HG03280 (cell line): ENCODE results near the gene GABPA.
"Not testable (repeated sequence)": the region's sequence is repeated elsewhere in the genome, so short reads cannot be mapped to it uniquely, and the experiment has no call there.

ENCODE experiments used
- ATAC-seq: cut with Tn5 transposase; IDR thresholded peaks from one replicate; pipeline ENCODE4 v1.9.1; 2021; ENCODE audit warnings: mild to moderate bottlenecking, moderate library complexity; ENCODE audit not compliant: unreplicated experiment

GABPA gene

DNA sequence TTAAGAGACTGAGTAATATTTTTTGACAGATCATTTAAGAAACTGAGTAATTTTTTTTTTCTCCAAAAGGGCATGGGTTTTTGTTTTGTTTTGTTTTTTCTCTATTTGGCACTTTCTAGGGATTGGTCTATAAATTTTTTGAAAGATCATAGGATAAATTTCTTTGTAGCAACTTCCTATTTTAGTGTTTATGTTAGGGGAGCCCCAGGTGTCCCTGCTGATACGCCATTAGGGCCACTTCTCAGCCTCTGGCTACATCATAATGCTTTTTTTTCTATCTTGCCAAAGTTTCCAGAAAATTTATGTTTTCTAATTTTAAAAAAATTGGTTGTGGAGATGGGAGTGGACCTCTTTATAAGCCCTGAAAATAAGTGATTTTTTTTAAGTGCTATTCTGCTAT is 2.6 kb downstream of the GABPA start:
- no peak for ATAC-seq

DNA sequence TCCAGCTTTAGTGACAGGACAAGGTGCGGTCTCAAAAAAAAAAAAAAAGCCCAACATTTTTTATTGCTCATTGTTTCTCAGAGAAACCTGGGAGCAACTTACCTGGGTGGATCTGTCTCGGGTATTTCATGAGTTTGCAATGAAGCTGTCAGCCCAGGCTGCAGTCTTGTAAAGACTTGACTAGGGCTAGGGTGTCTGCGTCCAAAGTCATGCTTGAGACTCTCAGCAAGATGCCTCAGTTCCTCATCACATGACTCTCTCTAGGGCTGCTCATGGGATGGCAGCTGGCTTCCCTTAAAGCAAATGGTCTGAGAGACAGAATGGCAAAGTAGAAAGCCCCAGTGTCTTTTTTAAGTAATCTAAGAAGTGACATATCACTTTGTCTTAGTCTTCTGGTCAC is 8.1 kb downstream of the GABPA start:
- ATAC-seq: no peak

DNA sequence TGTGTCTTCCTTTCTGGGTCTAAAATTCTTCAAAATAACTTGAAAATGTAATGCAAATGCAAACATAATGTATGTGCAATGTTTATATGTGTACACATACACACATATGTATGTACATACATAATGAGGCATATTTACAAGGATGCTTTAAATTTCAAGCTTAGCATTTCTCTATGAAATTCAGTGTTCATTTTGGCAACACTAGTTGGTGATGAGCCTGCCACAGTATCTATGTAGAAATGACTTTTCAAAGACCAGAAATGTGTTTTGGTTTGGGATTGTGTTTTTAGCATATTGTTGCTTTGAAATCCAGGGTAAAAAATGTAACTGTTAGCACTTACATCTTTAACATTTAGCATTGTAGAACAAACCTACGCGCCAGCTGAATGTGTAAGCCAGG is 10.1 kb downstream of the GABPA start:
- ATAC-seq: no peak

DNA sequence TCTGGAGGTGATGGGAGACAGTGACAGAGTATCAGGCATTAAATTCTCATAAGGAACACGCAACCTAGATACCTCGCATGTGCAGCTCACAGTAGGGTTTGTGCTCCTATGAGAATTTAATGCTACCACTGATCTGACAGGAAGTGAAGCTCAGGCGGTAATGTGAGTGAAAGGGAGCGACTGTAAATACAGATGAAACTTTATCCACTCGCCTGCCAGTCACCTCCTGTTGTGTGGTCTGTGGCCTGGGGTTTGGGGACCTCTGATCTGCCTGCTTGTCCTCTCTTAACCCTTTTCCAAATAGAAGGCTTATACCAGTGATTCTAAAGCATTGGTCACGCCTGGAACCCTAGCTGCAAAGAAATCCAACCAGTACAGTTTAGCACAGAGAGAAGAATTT is 15.3 kb downstream of the GABPA start:
- ATAC-seq: no peak

DNA sequence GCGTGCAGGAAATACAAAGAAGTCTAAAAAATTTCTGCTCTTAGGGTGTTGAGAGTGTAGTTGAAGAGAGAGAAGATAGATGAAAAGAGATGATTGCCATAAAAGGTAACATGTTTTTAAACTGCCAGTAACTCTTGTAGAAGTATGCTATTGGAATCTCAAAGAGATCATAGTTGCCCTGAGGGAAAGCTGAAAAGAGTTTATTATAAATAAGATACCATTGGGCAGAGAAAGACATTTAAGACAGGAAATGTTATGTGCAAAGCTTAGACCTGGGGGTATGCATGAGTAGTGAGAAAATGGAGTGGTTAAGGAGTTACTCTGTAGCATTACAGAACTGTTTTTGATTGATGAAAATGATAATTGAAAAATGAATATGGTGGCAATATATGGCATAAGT is 17.6 kb downstream of the GABPA start:
- ATAC-seq: no peak

DNA sequence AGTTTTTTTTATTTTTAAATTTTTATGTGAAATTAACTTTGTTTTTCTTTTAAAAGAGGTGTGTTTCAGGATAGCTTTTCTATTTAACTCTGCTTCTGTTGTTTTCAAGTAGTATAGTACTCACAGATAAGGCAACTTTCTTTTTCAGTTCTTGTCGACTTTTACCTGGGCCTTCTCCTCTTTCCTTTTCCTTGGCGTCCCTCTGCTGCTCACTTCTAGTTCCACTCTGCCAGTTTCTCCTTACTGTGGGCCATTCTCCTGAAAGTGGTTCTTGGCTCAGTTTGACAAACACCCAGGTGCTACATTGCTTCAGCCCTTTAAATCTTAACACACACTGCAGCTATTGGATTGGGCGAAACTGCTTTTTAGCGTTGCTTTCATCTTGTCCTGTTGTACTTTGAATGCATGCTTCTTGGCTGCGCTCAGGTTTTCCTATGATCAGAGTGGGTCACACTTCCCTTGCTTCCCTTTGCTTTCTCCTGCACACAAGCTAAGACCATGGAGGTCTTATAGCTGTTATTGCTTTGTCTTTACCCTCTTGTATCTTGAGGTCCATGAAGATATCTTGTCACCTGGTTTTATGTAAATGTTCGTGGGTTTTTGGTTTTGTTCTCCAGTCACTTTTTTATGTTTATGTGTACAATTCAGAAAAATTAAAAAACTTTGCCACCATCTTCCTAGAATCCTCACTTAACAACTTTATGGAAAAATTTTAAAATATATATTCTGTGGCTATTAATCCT is 21.6 kb downstream of the GABPA start:
- ATAC-seq: no peak

DNA sequence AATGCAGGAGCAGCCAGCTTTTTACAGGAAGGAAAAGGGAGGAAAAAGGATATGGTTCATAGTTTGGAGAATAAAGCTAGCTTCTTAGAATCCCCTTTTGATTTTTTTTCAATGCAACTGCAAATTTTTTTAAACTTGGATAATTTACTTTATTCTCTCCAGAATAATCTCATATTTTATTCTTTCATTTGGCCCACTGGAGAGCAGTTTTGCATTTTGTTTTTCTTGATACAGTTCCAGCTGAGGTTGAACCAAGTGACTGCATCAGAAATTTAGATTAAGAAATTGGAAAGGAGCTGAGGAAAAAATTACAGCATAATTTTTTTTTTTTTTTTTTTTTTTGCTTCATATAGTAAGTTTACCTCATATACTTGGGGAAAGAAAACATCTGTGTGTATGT is 22.8 kb downstream of the GABPA start:
- ATAC-seq: no peak

DNA sequence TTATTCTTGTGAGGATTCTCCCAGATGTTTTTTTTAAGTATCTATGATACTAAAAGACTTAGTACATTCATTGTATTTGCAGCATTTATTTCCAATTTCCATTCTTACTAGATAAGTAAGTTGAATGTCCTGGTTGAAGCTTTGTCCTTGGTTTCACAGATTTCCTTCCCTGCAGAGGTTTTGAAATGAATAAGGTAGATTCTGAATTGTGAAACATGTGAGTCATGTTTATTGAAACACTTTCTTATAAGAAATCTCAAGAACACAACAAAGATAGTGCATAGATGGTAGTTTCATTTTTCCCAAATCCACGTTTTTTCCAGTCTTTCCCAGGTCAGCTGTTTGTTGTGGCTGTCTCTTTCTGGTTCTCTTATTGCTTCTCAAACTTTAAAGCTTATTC is 24.8 kb downstream of the GABPA start:
- no peak for ATAC-seq

DNA sequence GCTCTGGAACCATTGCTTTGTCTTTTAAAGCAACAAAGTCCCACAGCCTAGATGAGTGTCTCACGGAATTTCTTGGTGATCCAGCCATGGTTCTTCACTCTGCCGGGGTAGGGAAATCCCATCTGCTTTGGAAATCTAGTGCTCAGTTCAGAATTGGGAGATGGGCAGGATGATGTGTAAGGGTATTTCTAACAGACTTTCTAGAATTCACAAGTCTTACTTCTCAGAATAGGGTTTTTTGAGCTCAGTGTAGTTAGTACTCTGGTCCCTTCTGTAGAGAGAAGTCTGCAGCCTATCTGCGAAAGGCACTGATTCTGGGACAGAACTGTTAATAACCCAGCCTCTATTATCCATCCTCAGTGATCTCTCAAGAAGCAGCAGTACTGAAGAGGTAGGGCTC is 25.3 kb downstream of the GABPA start:
- no peak for ATAC-seq

DNA sequence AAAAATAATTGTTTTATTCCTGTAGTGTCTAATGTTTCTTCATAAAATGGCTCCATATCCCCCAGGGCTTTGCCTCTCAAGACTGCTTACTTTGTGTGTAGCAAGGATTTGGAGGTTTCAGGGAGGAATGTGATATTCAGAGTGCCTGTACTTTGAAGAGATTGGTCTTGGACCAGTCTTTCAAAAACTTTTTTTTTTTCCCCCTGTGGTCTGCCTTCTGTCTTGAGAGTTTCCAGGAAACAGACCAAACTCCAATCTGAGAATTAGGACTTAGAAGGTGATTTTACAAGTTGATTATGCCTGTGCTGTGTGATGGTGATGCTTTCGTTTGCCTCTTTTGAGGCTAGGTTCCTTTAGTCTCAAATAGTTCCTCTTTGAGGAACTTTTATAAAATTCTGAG is 25.9 kb downstream of the GABPA start:
- ATAC-seq: no peak

DNA sequence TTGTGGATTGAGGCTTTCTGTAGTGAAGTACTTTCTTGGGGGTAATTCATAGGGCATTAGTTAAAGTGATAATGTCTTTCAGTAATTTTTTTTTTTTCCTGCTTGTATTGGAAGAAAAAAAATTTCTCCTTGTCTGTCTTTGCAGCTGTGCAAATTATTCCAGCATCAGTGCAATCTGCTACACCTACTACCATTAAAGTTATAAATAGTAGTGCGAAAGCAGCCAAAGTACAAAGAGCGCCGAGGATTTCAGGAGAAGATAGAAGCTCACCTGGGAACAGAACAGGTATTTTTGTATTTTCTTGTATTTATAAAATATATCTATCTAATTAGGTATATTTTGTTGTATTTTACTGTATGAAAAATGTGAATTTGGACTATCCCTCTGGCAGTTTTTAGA is 29.3 kb downstream of the GABPA start:
- ATAC-seq: no peak

DNA sequence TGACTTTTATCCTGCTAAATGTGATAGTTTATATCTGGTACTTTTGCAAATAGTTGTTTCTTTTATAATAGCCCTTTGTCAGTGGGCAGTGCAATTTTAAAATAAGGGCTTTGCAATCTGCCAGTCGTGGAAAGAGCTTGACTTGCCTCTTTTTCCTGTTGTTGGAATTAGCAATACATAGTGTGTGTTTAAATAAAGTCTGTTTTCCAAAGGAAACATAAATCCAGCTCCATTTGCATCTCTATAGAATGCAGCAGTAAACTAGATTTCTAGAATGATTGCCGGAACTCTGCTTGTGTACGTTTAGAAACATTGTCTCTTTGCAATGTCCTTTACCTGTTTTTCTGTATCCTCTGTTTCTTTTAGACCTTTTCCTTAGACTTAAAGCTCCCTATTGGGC is 33.1 kb downstream of the GABPA start:
- no peak for ATAC-seq

DNA sequence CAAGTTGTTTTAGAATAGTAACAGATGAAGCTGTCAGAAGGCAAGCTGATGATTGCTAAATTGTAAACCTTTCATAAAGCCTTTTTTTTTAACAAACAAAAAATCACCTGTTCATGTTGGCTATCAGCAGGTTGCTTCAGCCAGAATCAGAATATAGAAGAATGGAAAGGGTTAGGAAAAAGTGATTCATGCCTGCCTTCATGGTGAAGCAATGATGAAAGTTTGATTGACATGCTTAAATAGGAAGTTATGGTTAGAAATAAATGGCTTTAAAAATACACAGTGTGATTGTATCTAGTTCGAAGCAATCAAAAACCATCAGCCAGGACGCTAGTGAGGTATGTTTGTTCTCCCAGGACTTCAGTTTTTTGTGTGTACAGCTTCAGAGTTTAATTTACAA is 37.9 kb downstream of the GABPA start:
- ATAC-seq: no peak

DNA sequence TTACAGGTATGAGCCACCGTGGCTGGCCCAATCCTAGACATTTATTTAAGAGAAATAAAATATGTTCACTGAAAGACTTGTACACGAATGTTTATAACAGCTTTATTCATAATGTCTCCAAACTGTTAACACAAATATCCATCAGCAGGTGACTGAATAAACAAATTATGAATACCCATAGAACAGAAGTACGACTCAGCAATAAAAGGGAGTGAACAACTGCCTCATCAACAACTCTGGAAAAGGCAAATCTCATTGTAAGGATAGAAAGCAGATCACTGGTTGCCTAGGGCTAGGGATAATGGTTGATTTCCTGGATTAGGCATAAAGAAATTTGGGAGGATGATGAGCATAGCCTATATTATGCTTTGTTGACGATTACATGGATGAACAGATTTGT is 41.7 kb downstream of the GABPA start:
- ATAC-seq: no peak

DNA sequence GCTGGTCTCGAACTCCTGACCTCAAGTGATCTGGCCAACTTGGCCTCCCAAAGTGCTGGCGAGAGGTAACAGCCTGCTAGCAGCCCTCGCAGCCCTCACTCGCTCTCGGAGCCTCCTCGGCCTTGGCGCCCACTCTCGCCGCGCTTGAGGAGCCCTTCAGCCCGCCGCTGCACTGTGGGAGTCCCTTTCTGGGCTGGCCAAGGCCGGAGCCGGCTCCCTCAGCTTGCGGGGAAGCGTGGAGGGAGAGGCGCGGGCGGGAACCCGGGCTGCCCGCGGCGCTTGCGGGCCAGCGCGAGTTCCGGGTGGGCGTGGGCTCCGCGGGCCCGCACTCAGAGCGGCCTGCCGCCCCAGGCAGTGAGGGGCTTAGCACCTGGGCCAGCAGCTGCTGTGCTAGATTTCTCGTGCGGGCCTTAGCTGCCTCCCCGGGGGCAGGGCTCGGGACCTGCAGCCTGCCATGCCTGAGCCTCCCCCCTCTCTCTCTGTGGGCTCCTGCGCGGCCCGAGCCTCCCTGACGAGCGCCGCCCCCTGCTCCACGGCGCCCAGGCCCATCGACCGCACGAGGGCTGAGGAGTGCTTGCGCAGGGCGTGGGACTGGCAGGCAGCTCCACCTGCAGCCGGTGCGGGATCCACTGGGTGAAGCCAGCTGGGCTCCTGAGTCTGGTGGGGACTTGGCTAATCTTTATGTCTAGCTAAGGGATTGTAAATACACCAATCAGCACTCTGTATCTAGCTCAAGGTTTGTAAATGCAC is 43.5 kb downstream of the GABPA start:
- ATAC-seq: not testable (repeated sequence)

DNA sequence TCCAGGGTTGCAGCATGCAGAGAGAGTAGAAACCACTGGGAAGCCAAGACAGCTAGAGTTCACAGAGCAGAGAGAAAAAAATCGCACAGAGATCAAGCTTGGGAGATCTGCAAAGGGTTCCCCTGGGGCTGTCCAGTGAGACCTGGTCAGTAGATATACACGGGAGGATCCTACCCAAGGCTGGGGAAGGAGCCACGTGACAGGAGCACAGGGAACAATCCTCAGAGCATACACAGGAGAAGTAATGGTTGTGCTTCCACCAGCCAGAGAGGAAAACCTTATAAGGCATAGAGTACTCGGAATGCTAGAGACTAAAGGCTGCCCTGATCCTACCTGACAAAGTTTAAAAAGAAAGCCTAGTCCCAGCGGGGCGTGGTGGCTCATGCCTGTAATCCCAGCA is 53.9 kb downstream of the GABPA start:
- no peak for ATAC-seq

DNA sequence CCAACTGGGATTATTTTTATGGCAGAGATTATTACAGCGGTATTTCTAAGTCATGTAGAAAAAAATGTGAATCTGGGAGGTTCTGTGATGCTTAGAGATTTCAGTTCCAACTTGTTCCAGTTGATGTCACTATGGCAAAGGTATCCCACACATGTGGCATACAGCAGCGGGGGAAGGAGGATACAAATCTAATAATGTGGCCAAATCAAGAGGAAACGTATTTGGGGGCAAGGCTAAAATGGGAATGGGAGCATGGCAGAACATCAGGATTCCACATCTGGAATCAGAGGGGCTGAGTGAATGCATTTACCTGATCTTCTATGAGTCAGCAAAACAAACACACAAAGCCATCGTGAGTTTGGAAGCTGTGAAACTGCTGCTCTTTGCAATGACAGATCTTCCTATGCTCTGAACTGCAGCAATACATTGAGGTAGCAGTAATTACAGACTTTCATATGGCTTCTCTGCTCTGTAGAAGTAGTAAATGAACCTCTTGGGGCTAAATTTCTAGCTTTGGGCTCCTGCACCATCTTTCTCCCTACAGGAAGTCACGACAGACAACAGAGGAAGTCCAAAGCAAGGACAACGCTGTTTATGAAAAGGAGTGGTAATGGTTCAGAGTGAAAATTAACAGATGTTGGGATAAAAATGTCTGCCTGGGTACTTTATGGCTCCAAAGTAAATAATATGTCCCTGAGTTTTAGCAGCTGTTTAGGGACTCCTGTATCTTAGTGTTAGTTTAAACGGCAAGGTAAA is 55.5 kb downstream of the GABPA start:
- ATAC-seq: peak; percentile 38

DNA sequence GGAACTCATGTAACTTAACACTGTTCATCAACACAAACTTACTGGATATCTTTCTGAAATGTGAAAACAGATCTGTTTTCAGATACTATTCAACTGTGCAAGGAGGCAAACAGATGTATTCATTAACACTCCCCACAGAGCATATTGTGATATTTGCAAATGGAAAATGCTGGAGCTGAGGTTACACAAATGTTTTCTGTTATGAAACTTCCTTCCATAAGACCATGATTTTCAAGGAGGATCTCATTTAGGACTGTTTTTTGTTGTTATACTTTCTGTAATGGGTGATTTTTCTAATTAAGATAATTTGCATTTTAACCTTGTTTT is 56.1 kb downstream of the GABPA start:
- ATAC-seq: no peak

DNA sequence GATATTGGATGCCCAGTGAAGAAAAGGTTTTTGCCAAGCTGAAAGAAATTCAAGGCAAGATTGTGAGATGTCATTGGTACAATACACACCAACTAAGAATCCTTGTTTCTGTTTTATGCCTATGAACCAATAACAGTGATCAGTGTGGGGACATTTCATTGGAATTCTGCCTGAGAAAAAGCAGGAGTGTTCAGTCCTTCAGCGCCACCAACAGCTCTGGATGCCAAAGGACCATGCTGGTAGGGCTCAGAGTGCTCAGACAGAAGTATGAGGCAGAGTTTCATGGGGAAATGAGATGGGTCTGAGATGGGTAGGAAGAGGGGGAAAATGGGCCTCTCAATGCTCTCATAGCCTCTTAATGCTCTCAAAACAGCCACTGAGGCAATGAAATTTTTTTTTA is 56.5 kb downstream of the GABPA start:
- no peak for ATAC-seq

DNA sequence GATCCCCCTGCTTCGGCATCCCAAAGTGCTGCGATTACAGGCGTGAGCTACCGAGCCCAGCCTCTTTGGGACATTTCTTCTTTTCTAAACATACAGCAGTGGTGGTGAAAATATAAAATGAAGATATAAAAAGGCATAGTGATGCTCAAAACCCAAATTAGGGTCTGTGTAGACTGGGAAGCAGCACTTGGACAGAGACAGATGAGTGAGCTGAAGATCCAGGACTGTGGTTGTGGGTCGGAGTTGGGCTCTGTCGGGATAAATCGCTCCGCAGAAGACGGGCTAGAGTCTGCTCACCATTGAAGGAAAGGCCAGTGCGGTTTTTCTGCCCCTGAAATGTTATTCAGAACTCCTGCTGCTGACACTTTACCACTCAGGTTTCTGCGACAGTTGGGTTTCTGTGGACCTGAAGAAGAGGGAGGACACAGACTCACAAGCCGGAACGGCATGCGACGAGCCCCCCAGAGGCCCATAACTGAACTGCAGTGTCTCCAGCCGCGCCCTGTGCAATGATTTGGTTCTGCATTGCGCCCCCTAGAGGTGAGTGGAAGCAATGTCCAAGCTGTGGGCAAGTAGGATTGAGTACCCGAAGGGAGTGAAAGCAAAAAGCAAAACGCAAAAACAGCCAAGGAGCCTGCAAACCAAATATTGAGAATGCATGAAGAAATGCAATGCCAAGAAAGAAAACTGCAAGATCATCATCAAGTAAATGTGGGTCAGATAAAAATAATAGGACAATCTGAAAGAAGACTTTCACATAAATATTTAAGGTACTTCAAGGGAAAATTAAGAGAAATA is 66.6 kb downstream of the GABPA start:
- peak; percentile 100 for ATAC-seq

DNA sequence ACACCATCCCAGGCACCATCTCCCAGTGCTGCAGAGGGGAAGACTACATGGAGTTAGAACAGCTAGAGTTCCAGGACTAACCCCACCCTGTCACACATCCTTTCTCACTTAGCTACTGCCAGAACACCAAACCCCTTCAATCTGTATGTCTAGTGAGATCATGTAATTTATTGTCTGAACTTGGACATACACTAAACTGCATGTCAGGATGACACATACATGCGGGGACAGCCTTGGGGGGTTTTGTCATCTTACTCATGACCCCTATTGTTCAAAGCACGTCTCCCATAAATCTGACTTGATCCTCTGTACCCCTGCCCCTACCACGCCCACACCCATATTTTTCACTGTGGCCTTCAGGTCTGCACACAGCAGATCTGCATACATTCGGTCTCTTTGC is 71.3 kb downstream of the GABPA start:
- no peak for ATAC-seq
